HepG2 (cell line): ENCODE results near the gene UBE2S. TPM values are rescaled to one million over a fixed set of nuclear protein-coding genes. Genes with fewer than 3 reads are reported as not detected.

Experiments used
- ARNTL ChIP-seq: sonication (generic); formaldehyde crosslinking; IDR thresholded peaks from 2 replicates; pipeline ENCODE4 v1.4.0; 2020; ENCODE audit warnings: mild to moderate bottlenecking, missing genetic modification reagents
- CHD2 ChIP-seq: IDR thresholded peaks from 2 replicates; pipeline ENCODE4 v1.6.1; 2011; ENCODE audit warnings: low read depth, low read length, improper control_type of control experiment
- HNRNPH1 ChIP-seq: fragments of 200-400 bp; formaldehyde crosslinking; optimal IDR thresholded peaks from 2 replicates; pipeline ENCODE3; 2017; ENCODE audit warnings: mild to moderate bottlenecking, low read depth, low read length
- HOXA5 ChIP-seq: sonication (generic); formaldehyde crosslinking; IDR thresholded peaks from 2 replicates; pipeline ENCODE4 v1.4.0; 2020; ENCODE audit warnings: missing genetic modification reagents
- JUNB ChIP-seq: sonication (generic); formaldehyde crosslinking; IDR thresholded peaks from 2 replicates; pipeline ENCODE4 v1.8.0; 2022; ENCODE audit warnings: missing genetic modification reagents, mild to moderate bottlenecking, borderline replicate concordance
- KDM1A ChIP-seq: IDR thresholded peaks from 2 replicates; pipeline ENCODE4 v1.6.1; 2016; ENCODE audit warnings: missing compliant biosample characterization
- KDM3A ChIP-seq: IDR thresholded peaks from 2 replicates; pipeline ENCODE4 v1.6.1; 2018; ENCODE audit warnings: low read depth, missing compliant biosample characterization
- MAFK ChIP-seq, 2 experiments: IDR thresholded peaks in 1 of 2; conservative IDR thresholded peaks in 1 of 2; 2 replicates each; pipeline ENCODE4 v1.6.1; 2011; ENCODE audit warnings: improper control_type of control experiment in 2 of 2, low read length in 2 of 2
- POLR2G ChIP-seq: fragments of 200-400 bp; formaldehyde crosslinking; IDR thresholded peaks from 2 replicates; pipeline ENCODE4 v1.6.1; 2018; ENCODE audit warnings: mild to moderate bottlenecking, low read depth, low read length, moderate library complexity
- SKI ChIP-seq: fragments of 450-650 bp; IDR thresholded peaks from one replicate; pipeline ENCODE4 v1.6.1; 2018; ENCODE audit warnings: mild to moderate bottlenecking; ENCODE audit not compliant: partially characterized antibody
- TMF1 ChIP-seq: sonication (generic); formaldehyde crosslinking; IDR thresholded peaks from 2 replicates; pipeline ENCODE4 v1.8.1; 2022; ENCODE audit warnings: low read depth, missing genetic modification reagents
- ZBTB3 ChIP-seq: sonication (generic); formaldehyde crosslinking; IDR thresholded peaks from 2 replicates; pipeline ENCODE4 v1.4.0; 2020; ENCODE audit warnings: low read depth, mild to moderate bottlenecking, moderate library complexity, missing genetic modification reagents, borderline replicate concordance
- ZNF382 ChIP-seq: sonication (generic); formaldehyde crosslinking; IDR thresholded peaks from 2 replicates; pipeline ENCODE4 v1.5.0; 2020; ENCODE audit warnings: missing genetic modification reagents, mild to moderate bottlenecking, borderline replicate concordance
- ZNF460 ChIP-seq: sonication (generic); formaldehyde crosslinking; IDR thresholded peaks from 2 replicates; pipeline ENCODE4 v1.5.1; 2020; ENCODE audit warnings: missing genetic modification reagents, mild to moderate bottlenecking, borderline replicate concordance
- ZNF652 ChIP-seq: IDR thresholded peaks from 2 replicates; pipeline ENCODE4 v1.6.1; 2016; ENCODE audit warnings: low read depth, borderline replicate concordance
- polyA plus RNA-seq, 8 experiments: library from polyadenylated mRNA; depleted of rRNA in 3 of 8; stranded (reverse) in 7 of 8; unstranded in 1 of 8; fragments of >200 nt; fragmentation: Illumina TruSeq in 4 of 8; extraction: Trizol in 4 of 8; gene quantifications; 2 replicates each; pipeline versions ENCODE4 v1.2.1 to v1.2.3, GENCODE V29; 2011 to 2016; ENCODE audit warnings: low read depth in 4 of 8, missing spikeins in 1 of 8, mixed read lengths in 1 of 8; ENCODE audit not compliant: insufficient read depth in 1 of 8
- total RNA-seq, 5 experiments: library from RNA; depleted of rRNA; stranded (reverse); fragments of >200 nt; fragmentation: Illumina TruSeq; extraction: Trizol; gene quantifications; 2 replicates each; pipeline ENCODE4 v1.2.3, GENCODE V29; 2016; ENCODE audit warnings: low read depth in 1 of 5
- TF ChIP-seq, protein P1 (sequence below): fragments of 450-650 bp; IDR thresholded peaks from 2 replicates; pipeline ENCODE4 v1.6.1; 2016
- TF ChIP-seq, protein P2 (sequence below): sonication (generic); formaldehyde crosslinking; IDR thresholded peaks from 2 replicates; pipeline ENCODE4 v1.5.1; 2020; ENCODE audit warnings: mild to moderate bottlenecking, missing genetic modification reagents, moderate library complexity
- TF ChIP-seq, protein P3 (sequence below): sonication (generic); formaldehyde crosslinking; IDR thresholded peaks from 2 replicates; pipeline ENCODE4 v1.4.0; 2020; ENCODE audit warnings: missing genetic modification reagents
- TF ChIP-seq, protein P4 (sequence below): fragments of 450-650 bp; IDR thresholded peaks from 2 replicates; pipeline ENCODE4 v1.6.1; 2017
- TF ChIP-seq, protein P5 (sequence below): sonication (generic); formaldehyde crosslinking; conservative IDR thresholded peaks from 2 replicates; pipeline ENCODE4 v1.4.0; 2020; ENCODE audit warnings: missing genetic modification reagents

Gene UBE2S
- total and polyA plus RNA-seq, 2 of the 13 experiments (the other 11 are each of a cell fraction or from before 2014, with no cell fraction given): 32.2 to 39.3 TPM

DNA sequence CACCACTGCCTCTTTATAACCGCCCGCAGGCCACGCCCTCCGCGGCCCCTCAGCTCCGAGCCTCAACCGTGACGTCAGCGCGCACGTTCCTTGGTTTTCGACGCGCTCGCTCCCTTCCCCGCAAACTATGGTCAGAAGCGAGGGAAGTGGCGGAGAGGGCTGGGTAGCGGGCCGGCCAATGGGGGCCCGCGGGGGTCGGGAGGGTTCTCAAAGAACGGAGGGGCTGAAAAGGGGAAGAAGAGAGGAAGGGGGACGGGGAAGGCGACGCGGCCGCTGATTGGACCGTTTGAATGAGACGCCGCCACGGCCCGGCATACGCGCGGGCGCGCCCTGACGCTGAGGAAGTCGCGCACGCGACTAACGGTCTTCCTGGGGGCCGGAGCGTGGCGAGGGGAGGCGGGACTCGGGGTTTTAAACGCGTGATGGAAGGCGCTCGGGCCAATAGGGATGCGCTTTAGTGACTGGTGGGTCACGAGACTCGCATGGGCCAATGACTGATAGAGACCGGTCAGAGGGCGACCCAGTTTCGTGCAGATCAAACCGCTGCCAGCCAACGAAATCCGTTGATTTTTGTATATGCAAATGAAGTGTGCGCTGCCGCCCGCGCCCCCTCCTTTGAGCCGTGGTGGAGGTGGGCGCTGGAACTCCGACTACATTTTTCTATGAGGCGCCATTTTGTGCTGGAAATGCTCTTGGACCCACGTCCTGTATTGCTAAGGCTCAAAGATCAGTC is 378 bp upstream of the UBE2S start (continued):
- TF ChIP-seq SKI: no peak
- no peak for TF ChIP-seq HNRNPH1
- TF ChIP-seq, protein P1, sequence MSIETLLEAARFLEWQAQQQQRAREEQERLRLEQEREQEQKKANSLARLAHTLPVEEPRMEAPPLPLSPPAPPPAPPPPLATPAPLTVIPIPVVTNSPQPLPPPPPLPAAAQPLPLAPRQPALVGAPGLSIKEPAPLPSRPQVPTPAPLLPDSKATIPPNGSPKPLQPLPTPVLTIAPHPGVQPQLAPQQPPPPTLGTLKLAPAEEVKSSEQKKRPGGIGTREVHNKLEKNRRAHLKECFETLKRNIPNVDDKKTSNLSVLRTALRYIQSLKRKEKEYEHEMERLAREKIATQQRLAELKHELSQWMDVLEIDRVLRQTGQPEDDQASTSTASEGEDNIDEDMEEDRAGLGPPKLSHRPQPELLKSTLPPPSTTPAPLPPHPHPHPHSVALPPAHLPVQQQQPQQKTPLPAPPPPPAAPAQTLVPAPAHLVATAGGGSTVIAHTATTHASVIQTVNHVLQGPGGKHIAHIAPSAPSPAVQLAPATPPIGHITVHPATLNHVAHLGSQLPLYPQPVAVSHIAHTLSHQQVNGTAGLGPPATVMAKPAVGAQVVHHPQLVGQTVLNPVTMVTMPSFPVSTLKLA: no peak
- no peak for TF ChIP-seq ZNF460 (CRISPR knock-in tag)
- TF ChIP-seq ZNF382 (CRISPR knock-in tag): no peak
- TF ChIP-seq, protein P2, sequence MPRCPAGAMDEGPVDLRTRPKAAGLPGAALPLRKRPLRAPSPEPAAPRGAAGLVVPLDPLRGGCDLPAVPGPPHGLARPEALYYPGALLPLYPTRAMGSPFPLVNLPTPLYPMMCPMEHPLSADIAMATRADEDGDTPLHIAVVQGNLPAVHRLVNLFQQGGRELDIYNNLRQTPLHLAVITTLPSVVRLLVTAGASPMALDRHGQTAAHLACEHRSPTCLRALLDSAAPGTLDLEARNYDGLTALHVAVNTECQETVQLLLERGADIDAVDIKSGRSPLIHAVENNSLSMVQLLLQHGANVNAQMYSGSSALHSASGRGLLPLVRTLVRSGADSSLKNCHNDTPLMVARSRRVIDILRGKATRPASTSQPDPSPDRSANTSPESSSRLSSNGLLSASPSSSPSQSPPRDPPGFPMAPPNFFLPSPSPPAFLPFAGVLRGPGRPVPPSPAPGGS: no peak
- TF ChIP-seq KDM3A (CRISPR knock-in tag): no peak
- peak; percentile 51; the same call in 1 of the 2 replicates for TF ChIP-seq JUNB
- TF ChIP-seq CHD2: no peak
- peak; percentile 74 for TF ChIP-seq ARNTL
- TF ChIP-seq, protein P3, sequence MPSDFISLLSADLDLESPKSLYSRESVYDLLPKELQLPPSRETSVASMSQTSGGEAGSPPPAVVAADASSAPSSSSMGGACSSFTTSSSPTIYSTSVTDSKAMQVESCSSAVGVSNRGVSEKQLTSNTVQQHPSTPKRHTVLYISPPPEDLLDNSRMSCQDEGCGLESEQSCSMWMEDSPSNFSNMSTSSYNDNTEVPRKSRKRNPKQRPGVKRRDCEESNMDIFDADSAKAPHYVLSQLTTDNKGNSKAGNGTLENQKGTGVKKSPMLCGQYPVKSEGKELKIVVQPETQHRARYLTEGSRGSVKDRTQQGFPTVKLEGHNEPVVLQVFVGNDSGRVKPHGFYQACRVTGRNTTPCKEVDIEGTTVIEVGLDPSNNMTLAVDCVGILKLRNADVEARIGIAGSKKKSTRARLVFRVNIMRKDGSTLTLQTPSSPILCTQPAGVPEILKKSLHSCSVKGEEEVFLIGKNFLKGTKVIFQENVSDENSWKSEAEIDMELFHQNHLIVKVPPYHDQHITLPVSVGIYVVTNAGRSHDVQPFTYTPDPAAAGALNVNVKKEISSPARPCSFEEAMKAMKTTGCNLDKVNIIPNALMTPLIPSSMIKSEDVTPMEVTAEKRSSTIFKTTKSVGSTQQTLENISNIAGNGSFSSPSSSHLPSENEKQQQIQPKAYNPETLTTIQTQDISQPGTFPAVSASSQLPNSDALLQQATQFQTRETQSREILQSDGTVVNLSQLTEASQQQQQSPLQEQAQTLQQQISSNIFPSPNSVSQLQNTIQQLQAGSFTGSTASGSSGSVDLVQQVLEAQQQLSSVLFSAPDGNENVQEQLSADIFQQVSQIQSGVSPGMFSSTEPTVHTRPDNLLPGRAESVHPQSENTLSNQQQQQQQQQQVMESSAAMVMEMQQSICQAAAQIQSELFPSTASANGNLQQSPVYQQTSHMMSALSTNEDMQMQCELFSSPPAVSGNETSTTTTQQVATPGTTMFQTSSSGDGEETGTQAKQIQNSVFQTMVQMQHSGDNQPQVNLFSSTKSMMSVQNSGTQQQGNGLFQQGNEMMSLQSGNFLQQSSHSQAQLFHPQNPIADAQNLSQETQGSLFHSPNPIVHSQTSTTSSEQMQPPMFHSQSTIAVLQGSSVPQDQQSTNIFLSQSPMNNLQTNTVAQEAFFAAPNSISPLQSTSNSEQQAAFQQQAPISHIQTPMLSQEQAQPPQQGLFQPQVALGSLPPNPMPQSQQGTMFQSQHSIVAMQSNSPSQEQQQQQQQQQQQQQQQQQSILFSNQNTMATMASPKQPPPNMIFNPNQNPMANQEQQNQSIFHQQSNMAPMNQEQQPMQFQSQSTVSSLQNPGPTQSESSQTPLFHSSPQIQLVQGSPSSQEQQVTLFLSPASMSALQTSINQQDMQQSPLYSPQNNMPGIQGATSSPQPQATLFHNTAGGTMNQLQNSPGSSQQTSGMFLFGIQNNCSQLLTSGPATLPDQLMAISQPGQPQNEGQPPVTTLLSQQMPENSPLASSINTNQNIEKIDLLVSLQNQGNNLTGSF (CRISPR knock-in tag): no peak
- no peak for TF ChIP-seq POLR2G
- no peak; the same call in 1 of the 2 replicates for TF ChIP-seq TMF1 (CRISPR knock-in tag)
- no peak for TF ChIP-seq MAFK (conservative IDR thresholded peaks at IDR 0.05 in 1 of 2, IDR thresholded peaks at IDR 0.05 in 1 of 2; ENCODE audit: low read length in 2 of 2)
- TF ChIP-seq ZNF652: no peak
- TF ChIP-seq KDM1A (CRISPR knock-in tag): no peak
- TF ChIP-seq HOXA5 (CRISPR knock-in tag): peak; percentile 78; the same call in 1 of the 2 replicates
- no peak for TF ChIP-seq ZBTB3 (CRISPR knock-in tag)
- TF ChIP-seq, protein P4, sequence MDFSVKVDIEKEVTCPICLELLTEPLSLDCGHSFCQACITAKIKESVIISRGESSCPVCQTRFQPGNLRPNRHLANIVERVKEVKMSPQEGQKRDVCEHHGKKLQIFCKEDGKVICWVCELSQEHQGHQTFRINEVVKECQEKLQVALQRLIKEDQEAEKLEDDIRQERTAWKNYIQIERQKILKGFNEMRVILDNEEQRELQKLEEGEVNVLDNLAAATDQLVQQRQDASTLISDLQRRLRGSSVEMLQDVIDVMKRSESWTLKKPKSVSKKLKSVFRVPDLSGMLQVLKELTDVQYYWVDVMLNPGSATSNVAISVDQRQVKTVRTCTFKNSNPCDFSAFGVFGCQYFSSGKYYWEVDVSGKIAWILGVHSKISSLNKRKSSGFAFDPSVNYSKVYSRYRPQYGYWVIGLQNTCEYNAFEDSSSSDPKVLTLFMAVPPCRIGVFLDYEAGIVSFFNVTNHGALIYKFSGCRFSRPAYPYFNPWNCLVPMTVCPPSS: no peak
- TF ChIP-seq, protein P5, sequence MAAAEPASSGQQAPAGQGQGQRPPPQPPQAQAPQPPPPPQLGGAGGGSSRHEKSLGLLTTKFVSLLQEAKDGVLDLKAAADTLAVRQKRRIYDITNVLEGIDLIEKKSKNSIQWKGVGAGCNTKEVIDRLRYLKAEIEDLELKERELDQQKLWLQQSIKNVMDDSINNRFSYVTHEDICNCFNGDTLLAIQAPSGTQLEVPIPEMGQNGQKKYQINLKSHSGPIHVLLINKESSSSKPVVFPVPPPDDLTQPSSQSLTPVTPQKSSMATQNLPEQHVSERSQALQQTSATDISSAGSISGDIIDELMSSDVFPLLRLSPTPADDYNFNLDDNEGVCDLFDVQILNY (CRISPR knock-in tag): no peak
